Measurements from ENCODE around the gene CDH5.

CDH5 gene

GRCh38 chr16:66354034-66354909, 12.2 kb upstream of the CDH5 start:
- no peak for DNase-seq

- no peak for DNase-seq
Measured at GRCh38 chr16:66355526-66355925, 11.0 kb upstream of the CDH5 start.

DNA sequence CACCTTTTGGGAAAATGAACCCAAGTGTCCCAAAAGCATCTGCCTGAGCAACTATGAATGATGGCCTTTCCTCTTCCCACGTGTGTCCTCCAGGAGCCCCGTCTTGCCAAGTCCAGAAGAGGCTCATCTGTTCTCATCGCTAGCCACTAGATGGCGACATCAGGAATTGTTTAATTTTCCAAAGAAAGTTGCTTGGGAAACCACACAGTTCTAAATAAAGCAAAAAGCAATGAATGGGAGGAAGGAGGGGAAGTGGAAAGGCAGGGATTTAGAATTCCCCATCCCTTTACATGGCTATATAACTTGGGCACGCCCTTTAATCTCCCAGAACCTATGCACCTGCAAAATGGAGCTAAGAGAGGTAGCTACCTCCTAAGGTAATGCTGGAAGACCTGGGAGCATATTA, 9.0 kb upstream of the CDH5 start:
- peak; percentile 43 for DNase-seq

DNA sequence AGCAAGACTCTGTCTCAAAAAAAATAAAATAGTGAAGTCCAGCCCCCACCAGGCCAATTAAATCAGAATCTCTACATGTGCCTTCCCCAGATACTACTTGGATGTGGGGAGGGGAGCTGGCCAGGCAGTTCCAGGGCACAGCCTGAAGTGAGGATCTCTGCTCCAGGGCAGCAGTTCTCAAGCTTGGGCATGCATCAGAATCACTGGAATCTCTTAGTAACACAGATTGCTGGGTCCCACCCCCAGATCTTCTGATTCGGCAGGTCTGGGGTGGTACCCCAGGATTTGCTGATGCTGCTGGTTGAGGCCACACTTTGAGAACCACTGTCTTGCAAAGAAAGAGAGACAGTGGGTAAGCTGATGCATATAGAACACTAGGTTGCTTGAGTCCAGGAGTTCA, 8.3 kb upstream of the CDH5 start:
- DNase-seq: no peak

- DNase-seq: no peak
Measured at GRCh38 chr16:66359012-66359411, 7.5 kb upstream of the CDH5 start.

GRCh38 chr16:66359811-66360608, 6.5 kb upstream of the CDH5 start:
- no peak for DNase-seq

DNA sequence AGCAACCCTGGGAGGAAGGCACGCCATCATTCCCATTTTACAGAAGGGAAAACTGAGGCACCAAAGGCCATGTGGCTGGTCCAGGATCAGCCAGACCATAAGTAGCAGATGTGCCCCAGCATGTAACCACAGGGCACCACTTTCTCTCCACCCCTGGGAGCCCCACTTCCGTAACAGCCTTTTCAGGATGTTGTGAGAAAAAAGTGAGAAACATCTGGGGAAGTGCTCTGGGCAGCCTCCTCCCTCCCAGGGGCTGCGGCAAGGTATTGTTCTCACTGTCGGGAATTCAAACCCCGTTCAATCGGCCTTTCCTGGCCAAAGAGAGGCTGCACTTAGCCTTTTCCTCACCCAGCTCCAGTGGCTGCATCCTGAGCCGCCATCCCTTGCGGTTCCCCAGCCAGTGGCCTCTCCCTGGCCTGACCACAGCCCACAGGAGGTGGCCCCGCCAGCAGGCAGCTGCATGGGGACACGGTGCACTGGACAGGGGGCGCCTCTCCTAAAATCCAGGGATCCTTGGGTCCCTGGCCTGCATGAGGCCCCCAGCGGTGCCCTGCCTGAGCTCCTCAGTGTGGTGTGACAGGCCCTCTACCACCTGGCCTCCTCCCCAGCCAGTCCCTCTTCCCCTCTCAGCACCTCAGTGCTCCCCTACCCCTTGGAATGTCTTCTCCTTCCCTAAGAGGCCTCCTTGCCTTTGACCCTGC, 5.7 kb upstream of the CDH5 start:
- DNase-seq: no peak

DNA sequence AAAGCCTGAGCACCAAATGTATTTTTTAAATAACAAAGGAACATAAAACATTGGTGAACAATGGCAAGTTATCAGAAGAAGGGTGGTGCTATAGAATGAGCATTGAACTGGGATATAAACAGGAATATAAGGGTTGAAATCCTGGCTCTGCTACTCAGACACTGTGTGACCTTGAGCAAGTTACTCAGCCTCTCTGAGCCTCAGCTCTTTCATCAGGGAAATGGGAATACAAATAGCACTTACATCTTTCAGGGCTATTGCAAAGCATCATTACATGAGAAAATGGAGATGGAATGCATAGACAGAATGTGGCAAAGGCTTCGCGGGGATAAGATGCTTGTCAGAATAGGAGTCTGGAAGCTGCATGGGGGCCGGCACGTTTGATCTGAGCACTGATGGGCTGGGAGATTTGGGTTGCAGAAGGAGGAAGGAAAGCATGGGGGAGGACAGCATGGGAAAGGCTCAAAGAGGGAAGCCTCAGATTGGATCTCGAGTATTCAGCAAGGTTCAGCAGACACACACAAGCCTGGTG, 4.8 kb upstream of the CDH5 start:
- no peak for DNase-seq

- no peak for DNase-seq
Measured at GRCh38 chr16:66363211-66363777, 3.2 kb upstream of the CDH5 start.

- DNase-seq: peak; percentile 14
Measured at GRCh38 chr16:66364117-66364958, 2.2 kb upstream of the CDH5 start.

GRCh38 chr16:66364959-66365306, 1.6 kb upstream of the CDH5 start:
- DNase-seq: no peak

DNA sequence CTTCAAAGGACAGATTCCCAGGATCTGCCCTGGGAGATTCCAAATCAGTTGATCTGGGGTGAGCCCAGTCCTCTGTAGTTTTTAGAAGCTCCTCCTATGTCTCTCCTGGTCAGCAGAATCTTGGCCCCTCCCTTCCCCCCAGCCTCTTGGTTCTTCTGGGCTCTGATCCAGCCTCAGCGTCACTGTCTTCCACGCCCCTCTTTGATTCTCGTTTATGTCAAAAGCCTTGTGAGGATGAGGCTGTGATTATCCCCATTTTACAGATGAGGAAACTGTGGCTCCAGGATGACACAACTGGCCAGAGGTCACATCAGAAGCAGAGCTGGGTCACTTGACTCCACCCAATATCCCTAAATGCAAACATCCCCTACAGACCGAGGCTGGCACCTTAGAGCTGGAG, 840 bp upstream of the CDH5 start:
- no peak for DNase-seq

- DNase-seq: no peak
Measured at GRCh38 chr16:66367968-66368891, 1.7 kb downstream of the CDH5 start.

- DNase-seq: no peak
Measured at GRCh38 chr16:66369055-66369592, 2.6 kb downstream of the CDH5 start.

DNA sequence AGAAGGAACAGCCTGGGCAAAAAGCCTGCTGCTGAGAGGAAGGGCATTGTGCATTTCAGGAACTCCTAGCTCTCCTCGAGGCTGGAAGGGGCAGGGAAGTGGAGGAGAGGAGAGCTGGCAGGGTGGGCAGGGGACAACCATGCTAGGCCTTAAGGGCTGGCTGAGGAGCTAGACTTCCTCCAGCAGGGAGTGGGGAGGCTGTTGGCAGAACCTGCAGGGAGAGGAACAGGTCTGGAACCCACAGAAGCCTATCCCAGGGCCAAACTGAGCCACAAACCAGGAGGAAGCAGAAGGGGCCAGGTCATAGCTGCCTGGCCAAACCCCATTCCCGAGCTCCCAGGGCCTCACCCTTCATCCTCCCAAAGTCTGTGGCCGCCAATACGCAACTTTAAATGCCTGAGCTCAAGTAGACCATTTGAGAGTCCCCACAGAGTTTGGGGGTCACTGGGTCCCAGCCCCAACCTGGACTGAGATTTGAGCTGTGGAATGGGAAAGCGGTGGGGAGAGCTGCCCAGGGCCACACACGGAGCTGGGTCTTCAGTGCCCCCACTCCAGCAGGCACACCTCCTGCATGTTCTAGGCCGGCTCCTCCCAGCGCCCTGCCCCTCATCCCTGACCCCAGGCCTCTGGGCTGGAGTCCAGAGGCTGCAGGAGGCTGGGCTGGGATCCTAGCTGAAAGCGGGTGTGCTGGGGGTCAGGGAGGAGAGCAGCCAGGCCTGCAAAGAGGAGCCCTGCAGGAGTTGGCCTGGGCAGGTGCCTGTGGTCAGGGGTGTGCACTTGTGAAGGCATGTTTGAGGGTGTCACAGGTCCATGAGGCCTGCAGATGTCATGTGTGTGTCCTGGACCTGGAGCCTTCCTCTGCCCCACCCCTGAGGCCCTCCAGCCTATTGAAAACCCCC, 4.5 kb downstream of the CDH5 start:
- no peak for DNase-seq

DNA sequence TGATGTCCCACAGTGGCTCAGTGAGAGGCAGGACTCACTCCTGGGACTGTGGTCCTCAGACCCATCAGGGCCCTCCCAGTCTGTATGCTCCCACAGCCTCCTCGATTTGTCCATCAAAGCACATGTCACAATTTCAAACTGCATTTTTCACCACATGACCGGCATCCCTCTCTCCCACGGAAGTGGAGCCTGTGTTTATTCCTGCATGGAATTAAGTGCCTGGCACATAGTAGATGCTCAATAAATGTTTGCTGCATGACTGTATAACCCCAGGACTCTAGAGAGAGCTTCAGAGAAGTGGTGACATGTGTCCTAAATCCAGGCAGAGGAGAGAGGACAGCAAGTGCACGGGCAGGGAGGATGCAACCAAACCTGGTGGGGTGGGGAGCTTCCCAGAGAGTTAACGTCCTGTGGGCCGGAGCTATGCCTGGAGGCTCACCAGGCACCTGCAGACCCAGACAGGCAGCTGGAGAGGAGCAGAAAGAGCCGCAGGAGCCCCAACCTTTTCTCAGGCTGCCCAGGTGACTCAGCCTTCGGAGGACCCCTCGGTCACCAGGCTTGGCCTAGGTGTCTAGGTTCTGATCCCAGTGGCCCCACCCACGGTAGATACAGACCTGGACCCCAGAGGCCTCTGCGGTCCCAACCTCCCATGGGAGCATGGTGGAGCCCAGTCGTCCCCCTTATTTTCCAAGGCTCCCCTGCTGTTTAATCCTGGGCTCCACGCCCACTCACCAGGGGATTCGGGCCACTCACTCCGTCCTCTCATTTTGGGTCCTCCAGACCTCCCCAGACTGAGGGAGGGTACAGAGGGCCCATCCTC, 5.8 kb downstream of the CDH5 start:
- no peak for DNase-seq

- DNase-seq: no peak
Measured at GRCh38 chr16:66372898-66373155, 6.3 kb downstream of the CDH5 start.

- no peak for DNase-seq
Measured at GRCh38 chr16:66373667-66374066, 7.2 kb downstream of the CDH5 start.

DNA sequence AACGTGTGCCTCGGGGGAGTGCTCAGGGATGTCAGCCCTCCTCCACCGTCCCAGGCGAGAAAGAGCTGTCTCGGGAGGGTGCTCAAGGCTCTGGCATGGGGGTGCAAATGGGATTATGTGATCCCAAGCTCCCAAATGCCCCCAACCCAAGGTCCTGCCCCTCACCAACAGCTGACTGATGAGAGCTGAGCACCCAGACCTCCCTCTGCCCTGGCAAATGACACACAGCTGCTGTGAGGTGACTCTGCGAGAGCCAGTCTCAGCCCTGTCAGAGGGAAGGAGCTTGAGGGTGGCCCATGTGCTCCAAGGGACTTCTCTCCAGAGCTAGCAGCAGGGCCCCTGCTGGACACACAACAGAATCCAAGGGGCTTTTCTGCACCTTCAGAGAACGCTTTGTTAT, 7.7 kb downstream of the CDH5 start:
- DNase-seq: no peak

All from NCI-H1092 (cell line).